ENCODE data around the gene ART3. TPM values are rescaled to one million over a fixed set of nuclear protein-coding genes. Genes with fewer than 3 reads are reported as not detected.

The ART3 gene
- total and polyA plus RNA-seq, 2 of the 8 experiments (the other 6 are each of a cell fraction or from before 2014, with no cell fraction given): 0.21 to 0.63 TPM

DNA sequence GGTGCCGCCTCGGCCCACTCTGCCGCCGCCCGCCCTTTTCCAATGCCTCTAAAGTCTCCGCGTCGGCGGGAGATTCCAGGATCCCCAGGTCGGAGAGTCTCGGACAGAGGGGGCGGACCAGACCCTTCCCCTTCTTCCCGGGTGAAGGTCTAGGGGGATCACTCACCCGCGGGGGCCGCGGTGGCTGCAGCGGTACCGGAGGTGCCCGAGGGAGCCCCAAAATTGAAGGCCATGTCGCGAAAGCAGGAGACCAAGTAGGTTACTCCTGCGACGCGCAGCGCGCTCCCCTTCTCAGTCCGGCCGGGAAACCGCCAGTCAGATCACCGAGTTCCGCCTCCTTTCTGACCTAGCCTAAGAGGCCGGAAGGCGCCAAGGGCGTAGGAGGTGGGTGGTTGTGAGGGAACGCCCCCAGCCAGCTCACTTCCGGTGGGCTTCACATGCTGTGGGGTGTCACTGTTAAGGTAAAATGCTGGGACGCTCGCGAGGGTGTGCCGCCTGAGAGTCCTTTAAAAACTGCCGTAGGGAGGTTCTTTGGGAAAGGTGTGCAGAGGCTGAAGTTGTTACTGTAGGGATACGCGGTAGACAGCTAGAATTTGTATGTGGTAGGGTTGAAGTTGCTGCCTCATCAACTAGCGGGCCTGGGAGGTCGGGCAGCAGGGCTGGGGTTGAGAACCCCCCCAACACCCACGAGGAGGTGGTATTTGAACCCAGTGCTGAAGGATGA is 73.8 kb downstream of the ART3 start, which contains the start of gene NUP54 (continued):
- TF ChIP-seq, protein P1, sequence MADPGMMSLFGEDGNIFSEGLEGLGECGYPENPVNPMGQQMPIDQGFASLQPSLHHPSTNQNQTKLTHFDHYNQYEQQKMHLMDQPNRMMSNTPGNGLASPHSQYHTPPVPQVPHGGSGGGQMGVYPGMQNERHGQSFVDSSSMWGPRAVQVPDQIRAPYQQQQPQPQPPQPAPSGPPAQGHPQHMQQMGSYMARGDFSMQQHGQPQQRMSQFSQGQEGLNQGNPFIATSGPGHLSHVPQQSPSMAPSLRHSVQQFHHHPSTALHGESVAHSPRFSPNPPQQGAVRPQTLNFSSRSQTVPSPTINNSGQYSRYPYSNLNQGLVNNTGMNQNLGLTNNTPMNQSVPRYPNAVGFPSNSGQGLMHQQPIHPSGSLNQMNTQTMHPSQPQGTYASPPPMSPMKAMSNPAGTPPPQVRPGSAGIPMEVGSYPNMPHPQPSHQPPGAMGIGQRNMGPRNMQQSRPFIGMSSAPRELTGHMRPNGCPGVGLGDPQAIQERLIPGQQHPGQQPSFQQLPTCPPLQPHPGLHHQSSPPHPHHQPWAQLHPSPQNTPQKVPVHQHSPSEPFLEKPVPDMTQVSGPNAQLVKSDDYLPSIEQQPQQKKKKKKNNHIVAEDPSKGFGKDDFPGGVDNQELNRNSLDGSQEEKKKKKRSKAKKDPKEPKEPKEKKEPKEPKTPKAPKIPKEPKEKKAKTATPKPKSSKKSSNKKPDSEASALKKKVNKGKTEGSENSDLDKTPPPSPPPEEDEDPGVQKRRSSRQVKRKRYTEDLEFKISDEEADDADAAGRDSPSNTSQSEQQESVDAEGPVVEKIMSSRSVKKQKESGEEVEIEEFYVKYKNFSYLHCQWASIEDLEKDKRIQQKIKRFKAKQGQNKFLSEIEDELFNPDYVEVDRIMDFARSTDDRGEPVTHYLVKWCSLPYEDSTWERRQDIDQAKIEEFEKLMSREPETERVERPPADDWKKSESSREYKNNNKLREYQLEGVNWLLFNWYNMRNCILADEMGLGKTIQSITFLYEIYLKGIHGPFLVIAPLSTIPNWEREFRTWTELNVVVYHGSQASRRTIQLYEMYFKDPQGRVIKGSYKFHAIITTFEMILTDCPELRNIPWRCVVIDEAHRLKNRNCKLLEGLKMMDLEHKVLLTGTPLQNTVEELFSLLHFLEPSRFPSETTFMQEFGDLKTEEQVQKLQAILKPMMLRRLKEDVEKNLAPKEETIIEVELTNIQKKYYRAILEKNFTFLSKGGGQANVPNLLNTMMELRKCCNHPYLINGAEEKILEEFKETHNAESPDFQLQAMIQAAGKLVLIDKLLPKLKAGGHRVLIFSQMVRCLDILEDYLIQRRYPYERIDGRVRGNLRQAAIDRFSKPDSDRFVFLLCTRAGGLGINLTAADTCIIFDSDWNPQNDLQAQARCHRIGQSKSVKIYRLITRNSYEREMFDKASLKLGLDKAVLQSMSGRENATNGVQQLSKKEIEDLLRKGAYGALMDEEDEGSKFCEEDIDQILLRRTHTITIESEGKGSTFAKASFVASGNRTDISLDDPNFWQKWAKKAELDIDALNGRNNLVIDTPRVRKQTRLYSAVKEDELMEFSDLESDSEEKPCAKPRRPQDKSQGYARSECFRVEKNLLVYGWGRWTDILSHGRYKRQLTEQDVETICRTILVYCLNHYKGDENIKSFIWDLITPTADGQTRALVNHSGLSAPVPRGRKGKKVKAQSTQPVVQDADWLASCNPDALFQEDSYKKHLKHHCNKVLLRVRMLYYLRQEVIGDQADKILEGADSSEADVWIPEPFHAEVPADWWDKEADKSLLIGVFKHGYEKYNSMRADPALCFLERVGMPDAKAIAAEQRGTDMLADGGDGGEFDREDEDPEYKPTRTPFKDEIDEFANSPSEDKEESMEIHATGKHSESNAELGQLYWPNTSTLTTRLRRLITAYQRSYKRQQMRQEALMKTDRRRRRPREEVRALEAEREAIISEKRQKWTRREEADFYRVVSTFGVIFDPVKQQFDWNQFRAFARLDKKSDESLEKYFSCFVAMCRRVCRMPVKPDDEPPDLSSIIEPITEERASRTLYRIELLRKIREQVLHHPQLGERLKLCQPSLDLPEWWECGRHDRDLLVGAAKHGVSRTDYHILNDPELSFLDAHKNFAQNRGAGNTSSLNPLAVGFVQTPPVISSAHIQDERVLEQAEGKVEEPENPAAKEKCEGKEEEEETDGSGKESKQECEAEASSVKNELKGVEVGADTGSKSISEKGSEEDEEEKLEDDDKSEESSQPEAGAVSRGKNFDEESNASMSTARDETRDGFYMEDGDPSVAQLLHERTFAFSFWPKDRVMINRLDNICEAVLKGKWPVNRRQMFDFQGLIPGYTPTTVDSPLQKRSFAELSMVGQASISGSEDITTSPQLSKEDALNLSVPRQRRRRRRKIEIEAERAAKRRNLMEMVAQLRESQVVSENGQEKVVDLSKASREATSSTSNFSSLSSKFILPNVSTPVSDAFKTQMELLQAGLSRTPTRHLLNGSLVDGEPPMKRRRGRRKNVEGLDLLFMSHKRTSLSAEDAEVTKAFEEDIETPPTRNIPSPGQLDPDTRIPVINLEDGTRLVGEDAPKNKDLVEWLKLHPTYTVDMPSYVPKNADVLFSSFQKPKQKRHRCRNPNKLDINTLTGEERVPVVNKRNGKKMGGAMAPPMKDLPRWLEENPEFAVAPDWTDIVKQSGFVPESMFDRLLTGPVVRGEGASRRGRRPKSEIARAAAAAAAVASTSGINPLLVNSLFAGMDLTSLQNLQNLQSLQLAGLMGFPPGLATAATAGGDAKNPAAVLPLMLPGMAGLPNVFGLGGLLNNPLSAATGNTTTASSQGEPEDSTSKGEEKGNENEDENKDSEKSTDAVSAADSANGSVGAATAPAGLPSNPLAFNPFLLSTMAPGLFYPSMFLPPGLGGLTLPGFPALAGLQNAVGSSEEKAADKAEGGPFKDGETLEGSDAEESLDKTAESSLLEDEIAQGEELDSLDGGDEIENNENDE (IDR thresholded peaks at IDR 0.05; ENCODE audit: insufficient replicate concordance, low read length): no peak
- TF ChIP-seq CEBPB (IDR thresholded peaks at IDR 0.05; ENCODE audit: low read depth, low read length) (no peak), POLR2AphosphoS5 (IDR thresholded peaks at IDR 0.05; ENCODE audit: low read depth, low read length) (peak; percentile 83), TBP (IDR thresholded peaks at IDR 0.05; ENCODE audit: low read depth, low read length) (peak; percentile 97), SIX5 (IDR thresholded peaks at IDR 0.05; ENCODE audit: low read depth, low read length) (no peak; the same call in 1 of the 2 replicates), CHD2 (IDR thresholded peaks at IDR 0.05; ENCODE audit: low read length) (peak; percentile 71; the same call in 1 of the 2 replicates), CHD1 (IDR thresholded peaks at IDR 0.05; ENCODE audit: low read depth, low read length) (no peak), HDAC2 (IDR thresholded peaks at IDR 0.05; ENCODE audit: borderline replicate concordance in 1 of 2, low read depth in 2 of 2, low read length in 2 of 2) (no peak; a peak in 1 of 4 replicates), KDM1A (IDR thresholded peaks at IDR 0.05; ENCODE audit: borderline replicate concordance, low read length) (no peak)
- TF ChIP-seq, protein P2, sequence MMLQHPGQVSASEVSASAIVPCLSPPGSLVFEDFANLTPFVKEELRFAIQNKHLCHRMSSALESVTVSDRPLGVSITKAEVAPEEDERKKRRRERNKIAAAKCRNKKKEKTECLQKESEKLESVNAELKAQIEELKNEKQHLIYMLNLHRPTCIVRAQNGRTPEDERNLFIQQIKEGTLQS (IDR thresholded peaks at IDR 0.05; ENCODE audit: insufficient read depth, low read depth, low read length): no peak
